Astrocyte of the cerebellum (primary cell): ENCODE data around the gene RSF1.

Experiments used
- DNase-seq: peaks from one replicate; pipeline ENCODE4 v3.0.0-alpha.2; 2011; ENCODE audit warnings: low read depth
- H3K4me3 ChIP-seq: 2 replicates; pipeline ENCODE4 v1.5.1; 2011; ENCODE audit warnings: mild to moderate bottlenecking, low read depth, low read length, moderate library complexity
- in situ Hi-C: cut with HindIII; loops from 2 replicates; pipeline ENCODE4 v1.10.0; 2017; ENCODE audit warnings: low sequenced_read_pairs
- TF ChIP-seq, protein P1 (sequence below): IDR thresholded peaks from 2 replicates; pipeline ENCODE4 v1.5.1; 2012; ENCODE audit warnings: low read length, low read depth, moderate library complexity, mild to moderate bottlenecking; ENCODE audit errors: missing control alignments

RSF1 gene

DNA sequence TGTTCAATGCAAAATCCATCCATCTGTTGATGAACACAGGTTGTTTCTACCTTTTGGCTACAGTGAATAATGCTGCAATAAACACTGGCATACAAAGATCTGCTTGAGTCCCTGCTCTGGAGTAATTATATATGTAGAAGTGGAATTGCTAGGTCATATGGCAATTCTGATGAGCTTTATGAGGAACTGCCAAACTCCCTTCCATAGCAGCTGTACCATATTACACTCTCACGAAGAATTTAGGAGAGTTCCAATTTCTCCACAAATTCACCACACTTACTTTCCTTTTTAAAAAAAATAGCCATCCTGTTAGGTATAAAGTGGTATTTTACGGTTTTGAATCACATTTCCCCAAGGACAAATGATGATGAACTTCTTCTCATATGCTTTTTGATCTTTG is 62.2 kb downstream of the RSF1 start:
- no peak for DNase-seq
- in situ Hi-C loops, result no loop called here
- H3K4me3 ChIP-seq, result no peak overlapping the region
- TF ChIP-seq, protein P1, sequence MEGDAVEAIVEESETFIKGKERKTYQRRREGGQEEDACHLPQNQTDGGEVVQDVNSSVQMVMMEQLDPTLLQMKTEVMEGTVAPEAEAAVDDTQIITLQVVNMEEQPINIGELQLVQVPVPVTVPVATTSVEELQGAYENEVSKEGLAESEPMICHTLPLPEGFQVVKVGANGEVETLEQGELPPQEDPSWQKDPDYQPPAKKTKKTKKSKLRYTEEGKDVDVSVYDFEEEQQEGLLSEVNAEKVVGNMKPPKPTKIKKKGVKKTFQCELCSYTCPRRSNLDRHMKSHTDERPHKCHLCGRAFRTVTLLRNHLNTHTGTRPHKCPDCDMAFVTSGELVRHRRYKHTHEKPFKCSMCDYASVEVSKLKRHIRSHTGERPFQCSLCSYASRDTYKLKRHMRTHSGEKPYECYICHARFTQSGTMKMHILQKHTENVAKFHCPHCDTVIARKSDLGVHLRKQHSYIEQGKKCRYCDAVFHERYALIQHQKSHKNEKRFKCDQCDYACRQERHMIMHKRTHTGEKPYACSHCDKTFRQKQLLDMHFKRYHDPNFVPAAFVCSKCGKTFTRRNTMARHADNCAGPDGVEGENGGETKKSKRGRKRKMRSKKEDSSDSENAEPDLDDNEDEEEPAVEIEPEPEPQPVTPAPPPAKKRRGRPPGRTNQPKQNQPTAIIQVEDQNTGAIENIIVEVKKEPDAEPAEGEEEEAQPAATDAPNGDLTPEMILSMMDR, result no peak

- in situ Hi-C loops, result no loop called here
- TF ChIP-seq, protein P1, result no peak
- no peak for DNase-seq
- no peak overlapping the region for H3K4me3 ChIP-seq
Measured at GRCh38 chr11:77753230-77753629, 67.3 kb downstream of the RSF1 start.

DNA sequence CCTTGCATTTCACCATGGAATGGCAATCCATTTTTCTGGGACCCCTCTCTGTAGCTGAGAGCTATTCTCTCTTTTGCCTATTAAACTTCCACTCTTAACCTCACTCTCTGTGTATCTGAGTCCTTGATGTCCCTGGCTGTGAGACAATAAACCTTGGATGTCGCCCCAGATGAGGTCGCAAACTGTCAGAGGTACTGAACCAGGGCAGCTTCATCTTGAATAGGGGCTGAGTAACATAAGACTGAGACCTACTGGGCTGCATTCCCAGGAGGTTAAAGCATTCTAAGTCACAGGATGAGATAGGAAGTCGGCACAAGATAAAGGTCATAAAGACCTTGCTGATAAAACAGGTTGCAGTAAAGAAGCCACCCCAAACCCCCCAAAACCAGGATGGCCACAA is 68.0 kb downstream of the RSF1 start:
- TF ChIP-seq, protein P1, result no peak
- no peak overlapping the region for H3K4me3 ChIP-seq
- DNase-seq, result no peak
- in situ Hi-C loops, result no loop called here

GRCh38 chr11:77750394-77751156 is 69.9 kb downstream of the RSF1 start:
- DNase-seq, result no peak
- in situ Hi-C loops, result no loop called here
- H3K4me3 ChIP-seq, result no peak overlapping the region
- TF ChIP-seq, protein P1, result no peak

GRCh38 chr11:77749232-77749631 is 71.3 kb downstream of the RSF1 start:
- H3K4me3 ChIP-seq, result no peak overlapping the region
- no peak for DNase-seq
- in situ Hi-C loops, result no loop called here
- TF ChIP-seq, protein P1, result no peak

DNA sequence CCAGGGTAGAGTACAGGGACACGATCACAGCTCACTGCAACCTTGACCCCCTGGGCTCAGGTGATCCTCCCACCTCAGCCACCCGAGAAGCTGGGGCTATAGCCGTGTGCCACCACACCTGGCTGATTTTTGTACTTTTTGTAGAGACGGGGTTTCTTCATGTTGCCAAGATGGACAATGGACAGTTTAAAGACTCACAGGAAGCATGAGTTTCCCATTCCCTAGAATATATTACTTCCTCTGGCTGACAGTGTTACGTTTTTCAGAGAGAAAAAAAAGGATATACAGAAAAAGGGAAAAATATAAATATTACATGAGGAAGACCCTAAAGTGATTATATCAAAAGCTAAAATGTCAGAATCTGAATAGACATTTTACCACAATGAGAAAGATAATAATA is 72.3 kb downstream of the RSF1 start:
- TF ChIP-seq, protein P1, result no peak
- in situ Hi-C loops, result no loop called here
- H3K4me3 ChIP-seq, result no peak overlapping the region
- no peak for DNase-seq
